Esophagus mucosa (tissue), 1 donor: ENCODE results near the gene APOC3. TPM values are rescaled to one million over a fixed set of nuclear protein-coding genes. Genes with fewer than 3 reads are reported as not detected.
A peak's percentile ranks its signal among the peaks of the same experiment; 100 is the strongest.

Experiments used
- ATAC-seq: fragments of 200-7000 bp; cut with Tn5 transposase; one replicate; pipeline ENCODE4 v1.9.1; 2020
- total RNA-seq: library from RNA; stranded (reverse); gene quantifications from one replicate; pipeline ENCODE4 v1.2.4, GENCODE V29; 2023
- donor health status: DM: yes; HTN: yes; CAD: no.

APOC3 gene
- total RNA-seq, 1 donor from 2014 or later: 0.52 TPM

GRCh38 chr11:116879800-116880625 lies 50.3 kb downstream of the APOC3 start:
- ATAC-seq: peak; percentile 79

- ATAC-seq: no peak
Measured at GRCh38 chr11:116881143-116881542, 51.4 kb downstream of the APOC3 start.

GRCh38 chr11:116882386-116882785 lies 52.7 kb downstream of the APOC3 start:
- ATAC-seq: no peak

Other genes with a start within 250 kb of the APOC3 start
- gene BUD13, start 56.9 kb upstream of the APOC3 start, total RNA-seq: 9.1 TPM
- 42.3 TPM for gene ZPR1, start 41.9 kb upstream of the APOC3 start, total RNA-seq
- gene APOA5, start 38.0 kb upstream of the APOC3 start, total RNA-seq: not detected
- not detected for gene APOA4, start 6.6 kb upstream of the APOC3 start, total RNA-seq
- gene APOA1, start 7.7 kb downstream of the APOC3 start, total RNA-seq: 0.64 TPM